SK-N-SH treated with all-trans-retinoic acid at 6 μM for 48 hours (cell line): Measurements from ENCODE around the gene PDCD4.

ENCODE experiments used
- TOX ChIP-seq: fragments of 250-450 bp; sonication (Bioruptor Pico); IDR thresholded peaks from 2 replicates; pipeline ENCODE4 v1.8.0; 2021; ENCODE audit warnings: mild to moderate bottlenecking, moderate library complexity, borderline replicate concordance
- TF ChIP-seq, protein P1 (sequence below): fragments of 250-450 bp; sonication (Bioruptor Pico); IDR thresholded peaks from 2 replicates; pipeline ENCODE4 v1.5.1; 2020; ENCODE audit warnings: low read depth, mild to moderate bottlenecking, moderate library complexity

DNA sequence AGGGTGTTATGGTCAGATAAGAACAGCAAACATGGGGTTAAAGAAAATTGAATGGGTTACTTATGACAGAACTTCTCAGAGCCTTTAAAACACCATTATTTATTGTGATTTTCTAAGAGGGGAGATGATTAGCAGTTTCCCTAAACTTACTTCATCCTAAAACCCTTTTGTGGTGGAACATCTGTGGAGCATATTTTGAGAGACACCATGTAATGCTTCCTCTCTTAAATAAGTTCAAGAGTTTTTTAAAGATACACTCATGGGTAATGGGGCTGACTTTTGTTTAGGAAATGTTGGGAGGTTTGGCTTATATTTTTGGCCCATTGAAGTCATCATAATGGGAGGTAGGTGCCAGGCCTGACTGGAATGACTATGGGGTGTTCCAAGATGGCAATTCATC is 8.4 kb upstream of the PDCD4 start:
- TF ChIP-seq TOX (CRISPR knock-in tag): no peak
- TF ChIP-seq, protein P1, sequence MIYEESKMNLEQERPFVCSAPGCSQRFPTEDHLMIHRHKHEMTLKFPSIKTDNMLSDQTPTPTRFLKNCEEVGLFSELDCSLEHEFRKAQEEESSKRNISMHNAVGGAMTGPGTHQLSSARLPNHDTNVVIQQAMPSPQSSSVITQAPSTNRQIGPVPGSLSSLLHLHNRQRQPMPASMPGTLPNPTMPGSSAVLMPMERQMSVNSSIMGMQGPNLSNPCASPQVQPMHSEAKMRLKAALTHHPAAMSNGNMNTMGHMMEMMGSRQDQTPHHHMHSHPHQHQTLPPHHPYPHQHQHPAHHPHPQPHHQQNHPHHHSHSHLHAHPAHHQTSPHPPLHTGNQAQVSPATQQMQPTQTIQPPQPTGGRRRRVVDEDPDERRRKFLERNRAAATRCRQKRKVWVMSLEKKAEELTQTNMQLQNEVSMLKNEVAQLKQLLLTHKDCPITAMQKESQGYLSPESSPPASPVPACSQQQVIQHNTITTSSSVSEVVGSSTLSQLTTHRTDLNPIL (CRISPR knock-in tag): no peak
